ENCODE measurements around the gene ST3GAL4.
"Not testable (repeated sequence)": the region's sequence is repeated elsewhere in the genome, so short reads cannot be mapped to it uniquely, and the experiment has no call there.

Gene ST3GAL4

DNA sequence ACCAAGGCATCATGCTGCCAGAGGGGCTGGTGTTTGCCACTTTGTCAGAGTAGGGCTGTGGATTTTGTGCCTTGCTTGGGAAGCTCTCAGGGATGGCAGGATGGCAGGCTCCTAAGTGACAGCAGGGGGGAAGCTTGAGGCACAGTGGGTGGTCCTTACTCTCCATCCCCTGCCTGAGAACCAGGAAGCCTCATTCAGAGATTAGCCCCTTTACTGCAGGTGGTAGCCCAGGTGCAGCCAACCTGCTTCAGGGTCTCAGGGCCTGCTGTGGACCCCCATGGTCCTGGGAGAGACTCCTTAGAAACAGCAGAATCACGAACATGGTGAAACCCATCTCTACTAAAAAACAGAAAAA lies 8.9 kb upstream of the ST3GAL4 start:
- no peak for DNase-seq (ENCODE audit: low spot score)

DNA sequence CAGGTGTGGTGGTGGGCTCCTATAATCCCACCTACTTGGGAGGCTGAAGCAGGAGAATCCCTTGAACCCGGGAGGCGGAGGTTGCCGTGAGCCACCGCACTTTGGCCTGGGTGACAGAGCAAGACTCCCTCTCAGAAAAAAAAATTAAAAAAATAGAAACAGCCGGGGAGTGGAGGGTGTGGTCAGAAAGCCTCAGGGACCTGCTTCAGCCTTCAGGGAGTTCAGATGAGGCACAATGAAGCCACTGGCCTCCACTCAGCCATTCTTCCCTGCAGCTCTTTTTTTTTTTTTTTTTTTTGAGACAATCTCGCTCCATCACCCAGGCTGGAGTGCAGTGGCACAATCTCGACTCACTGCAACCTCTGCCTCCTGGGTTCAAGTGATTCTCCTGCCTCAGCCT lies 8.5 kb upstream of the ST3GAL4 start:
- not testable (repeated sequence) for DNase-seq (ENCODE audit: low spot score)

DNA sequence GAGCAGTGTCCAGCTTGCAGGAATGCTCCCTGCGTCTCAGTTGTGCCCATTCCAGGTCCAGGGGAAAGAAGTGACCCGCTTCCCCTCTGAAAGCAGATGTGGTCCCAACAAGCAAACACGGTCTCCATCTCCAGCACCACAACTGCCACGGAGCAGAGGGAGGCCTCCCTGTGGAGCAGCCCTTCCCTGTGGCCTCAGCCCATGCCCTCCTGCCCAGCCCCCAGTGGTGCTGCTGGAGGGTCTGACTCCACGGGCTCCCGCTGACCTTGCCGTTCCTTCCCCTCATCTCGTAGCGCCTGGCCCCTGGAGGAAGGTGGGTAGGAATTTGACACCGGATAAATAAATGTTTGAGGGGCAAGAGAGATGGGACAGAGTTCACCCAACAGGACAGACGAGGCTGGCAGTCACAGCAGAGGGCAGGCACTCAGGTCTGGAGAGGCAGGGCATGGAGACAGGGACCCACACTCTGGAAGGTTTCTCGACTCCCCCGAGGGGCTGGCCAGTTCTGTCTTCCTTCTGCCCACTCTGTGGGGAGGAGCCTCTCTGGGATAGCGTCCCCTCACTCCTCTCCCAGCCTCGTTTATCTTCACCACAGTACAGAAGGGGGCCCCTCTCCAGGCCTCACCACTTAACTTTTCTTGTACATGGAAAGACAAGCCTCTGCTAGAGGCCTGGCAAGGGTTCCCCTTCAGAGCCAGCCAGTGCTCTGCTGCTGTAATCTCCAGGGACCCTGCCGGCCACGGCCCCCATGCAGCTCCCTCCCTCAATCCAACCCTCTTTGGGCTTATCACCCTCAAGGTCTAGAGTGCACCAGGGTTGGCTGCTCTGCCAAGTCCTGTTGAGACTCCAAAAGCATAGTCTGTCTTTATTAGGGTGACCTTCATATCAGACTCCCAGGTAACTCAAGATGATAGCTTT lies 7.5 kb upstream of the ST3GAL4 start:
- no peak for DNase-seq (ENCODE audit: low spot score)

DNA sequence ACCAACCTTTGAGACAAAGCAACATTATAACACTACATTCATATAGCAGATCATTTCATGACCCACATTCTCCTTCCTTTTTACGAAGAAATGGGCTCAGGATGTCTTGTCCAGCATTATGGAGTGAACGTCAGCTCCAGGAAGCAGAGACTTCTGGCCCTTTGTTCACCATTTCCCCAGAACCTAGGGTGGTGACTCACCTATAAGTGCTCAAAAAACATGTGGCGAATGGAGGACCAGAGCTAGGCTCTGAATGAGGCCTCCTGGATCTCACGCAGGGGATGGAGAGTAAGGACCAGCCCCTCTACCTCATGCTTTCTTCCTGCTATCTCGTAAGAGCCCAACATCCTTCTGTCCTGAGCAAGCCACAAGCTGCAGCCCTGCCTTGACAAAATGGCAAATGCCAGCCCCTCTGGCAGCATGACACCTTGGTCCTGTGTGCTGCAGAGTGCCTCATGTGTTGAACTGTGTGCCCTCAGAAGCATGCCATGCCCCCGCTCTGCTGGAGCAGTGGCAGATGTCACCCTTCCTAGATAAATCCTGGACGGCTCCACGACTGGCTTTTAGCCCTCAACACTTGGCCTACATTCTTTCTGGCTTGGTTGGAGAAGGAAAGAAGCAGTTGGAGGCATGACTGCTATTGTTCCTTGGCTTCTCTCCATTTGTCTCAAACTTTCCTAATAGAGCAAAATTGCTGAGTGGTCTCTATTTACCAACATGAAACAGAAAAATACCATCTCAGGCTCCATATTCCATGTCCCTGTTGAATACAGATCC lies 6.5 kb upstream of the ST3GAL4 start:
- no peak for DNase-seq (ENCODE audit: low spot score)

- DNase-seq (ENCODE audit: low spot score), result no peak
Measured at GRCh38 chr11:126350836-126351235, 4.7 kb upstream of the ST3GAL4 start.

DNA sequence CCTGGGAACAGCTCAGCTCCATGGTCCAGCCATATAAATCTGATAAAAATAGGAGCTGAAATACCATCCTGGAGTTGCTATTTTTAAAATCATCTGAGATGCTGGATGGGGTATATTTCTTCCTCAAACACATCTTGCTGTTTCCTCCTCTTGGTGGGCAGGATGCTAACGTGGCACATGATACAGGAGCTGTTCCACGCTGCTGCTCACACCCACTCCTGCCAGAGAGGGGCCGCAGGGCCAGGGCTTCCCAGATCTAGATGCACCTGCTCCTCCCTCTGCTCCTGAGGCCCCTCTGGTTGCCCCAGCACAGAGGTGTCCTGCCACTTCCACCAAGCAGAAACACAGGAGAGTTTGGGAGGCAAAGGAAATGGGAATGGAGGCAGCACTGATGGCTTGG lies 3.3 kb upstream of the ST3GAL4 start:
- no peak for DNase-seq (ENCODE audit: low spot score)

- DNase-seq (ENCODE audit: low spot score), result peak; percentile 66
Measured at GRCh38 chr11:126352934-126353801, 2.3 kb upstream of the ST3GAL4 start.

DNA sequence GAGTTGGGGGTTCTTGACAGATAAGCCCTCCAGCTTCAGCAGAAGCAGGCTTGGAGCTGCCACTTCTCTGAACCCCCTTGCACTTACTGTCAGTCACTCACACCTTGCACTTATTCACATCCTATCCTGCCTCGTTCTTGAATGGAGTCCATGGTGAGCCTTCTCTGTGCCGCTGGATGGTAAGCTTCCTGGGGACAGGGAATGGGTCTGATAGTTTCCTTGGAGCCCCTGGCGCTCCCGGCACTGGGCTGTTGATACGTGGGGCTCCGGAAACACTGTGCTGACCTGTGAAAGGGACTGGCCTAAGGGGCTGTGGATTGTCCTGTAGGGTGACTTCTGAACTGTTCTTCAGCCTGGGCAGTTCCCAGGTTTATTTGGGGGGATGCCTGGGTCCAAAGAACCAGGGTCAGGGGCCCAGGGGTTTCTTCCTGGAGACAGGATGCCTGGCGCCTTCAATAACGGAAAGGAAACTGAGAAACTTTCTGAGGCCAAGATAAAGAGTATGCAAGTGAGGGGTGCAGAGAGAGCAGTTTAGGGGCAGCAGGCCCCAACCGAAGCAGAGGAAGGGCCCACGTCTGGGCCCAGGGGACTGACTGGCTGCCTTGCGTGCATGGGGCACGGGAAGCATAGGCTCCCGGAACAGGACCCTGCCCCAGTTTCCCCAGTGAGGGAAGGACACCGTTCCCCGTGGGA lies 709 bp upstream of the ST3GAL4 start:
- DNase-seq (ENCODE audit: low spot score), result no peak

DNA sequence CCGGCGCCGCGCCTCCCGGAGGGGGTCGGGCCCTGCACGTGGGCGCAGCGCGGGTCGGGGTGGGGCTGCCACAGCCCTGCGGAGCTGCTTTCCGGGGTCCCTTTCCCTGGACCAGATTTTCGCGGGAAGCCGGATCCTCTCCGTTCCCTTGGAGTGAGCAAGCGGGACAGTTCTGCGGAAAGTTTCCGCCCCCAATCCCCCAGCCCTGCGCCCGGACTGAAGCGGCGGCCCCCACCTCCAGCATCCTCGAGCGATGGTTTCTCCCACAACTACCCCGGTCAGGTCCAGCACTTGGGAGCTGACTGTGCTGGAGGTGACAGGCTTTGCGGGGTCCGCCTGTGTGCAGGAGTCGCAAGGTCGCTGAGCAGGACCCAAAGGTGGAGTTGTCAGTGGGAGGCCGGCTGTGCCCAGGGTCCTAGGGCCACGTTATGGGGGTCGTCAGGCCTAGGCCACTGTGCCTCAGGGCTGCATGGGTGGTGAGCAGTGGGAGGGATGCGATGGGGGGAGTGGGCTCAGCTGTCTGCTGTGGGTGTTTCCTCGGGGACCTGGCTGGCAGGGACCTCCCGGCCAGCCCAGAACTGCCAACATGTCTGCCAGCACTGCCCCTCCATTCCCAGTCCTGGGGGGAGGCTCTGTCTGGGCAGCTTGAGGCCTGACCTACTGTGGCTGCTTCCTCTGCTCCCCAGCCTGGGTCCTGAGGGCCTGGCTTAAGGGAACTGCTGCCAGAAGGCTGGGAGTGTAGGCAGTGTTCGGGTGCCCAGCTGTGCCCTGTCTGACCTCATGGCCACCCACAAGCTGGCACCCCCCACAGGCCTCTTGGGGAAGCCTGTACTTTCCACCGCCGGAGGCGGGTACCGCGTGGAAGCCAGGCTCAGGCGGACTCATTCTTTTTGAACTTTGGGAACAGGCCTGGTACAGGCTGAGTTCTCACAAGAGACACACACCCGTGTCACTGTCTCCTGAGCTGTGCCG lies 726 bp downstream of the ST3GAL4 start:
- peak; percentile 34 for DNase-seq (ENCODE audit: low spot score)

GRCh38 chr11:126357055-126357962 lies 1.8 kb downstream of the ST3GAL4 start:
- no peak for DNase-seq (ENCODE audit: low spot score)

DNA sequence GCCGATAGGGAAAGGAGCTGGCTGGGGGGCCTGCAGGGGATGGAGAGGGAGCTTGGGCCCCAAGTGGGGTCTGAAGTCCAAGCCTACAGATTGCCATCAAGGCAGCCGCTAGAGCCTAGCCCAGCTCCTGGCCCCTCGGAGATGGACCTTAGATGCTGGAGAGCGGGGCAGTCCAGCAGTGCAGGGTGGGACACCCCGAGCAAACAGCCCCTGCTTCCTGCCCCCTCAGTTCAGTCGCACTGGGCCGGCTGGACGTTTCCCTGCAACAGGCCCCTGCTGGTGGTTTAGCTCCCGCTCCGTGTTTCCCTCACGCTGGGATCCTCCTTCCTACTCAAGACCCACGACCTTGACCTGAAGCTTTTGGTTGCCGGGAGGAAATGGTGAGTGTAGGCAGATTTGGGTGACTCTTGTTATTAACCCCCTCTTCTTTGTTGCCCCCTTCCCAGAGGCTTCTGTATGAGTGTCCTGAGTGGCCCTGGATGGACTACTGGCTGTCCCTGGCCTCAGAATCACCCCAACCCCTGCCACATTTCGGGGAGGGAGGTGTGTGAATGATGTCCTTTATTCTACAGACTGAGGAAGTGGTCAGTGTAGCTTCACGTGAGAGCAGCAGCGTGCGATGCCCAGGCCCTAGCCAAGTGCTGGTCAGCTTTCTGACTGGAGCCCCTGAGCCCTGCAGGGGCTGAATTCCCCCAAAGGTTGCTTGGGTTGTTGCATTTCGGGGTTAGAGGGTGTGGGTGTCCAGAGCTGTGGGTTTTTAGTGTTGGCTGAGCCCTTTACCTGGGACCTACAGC lies 2.7 kb downstream of the ST3GAL4 start:
- no peak for DNase-seq (ENCODE audit: low spot score)

- no peak for DNase-seq (ENCODE audit: low spot score)
Measured at GRCh38 chr11:126358763-126359160, 3.3 kb downstream of the ST3GAL4 start.

- no peak for DNase-seq (ENCODE audit: low spot score)
Measured at GRCh38 chr11:126359431-126360048, 4.1 kb downstream of the ST3GAL4 start.

DNA sequence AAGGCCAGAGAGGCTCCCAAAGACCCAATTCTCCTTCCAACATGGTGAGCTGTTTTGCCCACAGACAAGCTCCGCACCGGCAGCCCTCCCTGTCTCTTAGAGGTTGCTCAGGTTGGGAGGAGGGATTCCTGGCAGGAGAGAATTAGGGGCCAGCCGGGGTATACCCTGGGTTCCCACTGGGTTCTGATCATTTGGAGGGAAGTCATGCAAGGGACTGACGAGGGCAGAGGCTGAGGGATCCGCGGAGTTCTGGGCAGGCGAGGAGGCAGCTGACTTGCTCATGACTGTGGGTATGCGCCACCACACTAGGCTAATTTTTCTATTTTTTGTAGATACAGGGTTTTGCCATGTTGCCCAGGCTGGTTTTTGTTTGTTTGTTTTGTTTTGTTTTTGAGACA lies 4.6 kb downstream of the ST3GAL4 start:
- DNase-seq (ENCODE audit: low spot score), result no peak

- no peak for DNase-seq (ENCODE audit: low spot score)
Measured at GRCh38 chr11:126361400-126361799, 5.9 kb downstream of the ST3GAL4 start.

DNA sequence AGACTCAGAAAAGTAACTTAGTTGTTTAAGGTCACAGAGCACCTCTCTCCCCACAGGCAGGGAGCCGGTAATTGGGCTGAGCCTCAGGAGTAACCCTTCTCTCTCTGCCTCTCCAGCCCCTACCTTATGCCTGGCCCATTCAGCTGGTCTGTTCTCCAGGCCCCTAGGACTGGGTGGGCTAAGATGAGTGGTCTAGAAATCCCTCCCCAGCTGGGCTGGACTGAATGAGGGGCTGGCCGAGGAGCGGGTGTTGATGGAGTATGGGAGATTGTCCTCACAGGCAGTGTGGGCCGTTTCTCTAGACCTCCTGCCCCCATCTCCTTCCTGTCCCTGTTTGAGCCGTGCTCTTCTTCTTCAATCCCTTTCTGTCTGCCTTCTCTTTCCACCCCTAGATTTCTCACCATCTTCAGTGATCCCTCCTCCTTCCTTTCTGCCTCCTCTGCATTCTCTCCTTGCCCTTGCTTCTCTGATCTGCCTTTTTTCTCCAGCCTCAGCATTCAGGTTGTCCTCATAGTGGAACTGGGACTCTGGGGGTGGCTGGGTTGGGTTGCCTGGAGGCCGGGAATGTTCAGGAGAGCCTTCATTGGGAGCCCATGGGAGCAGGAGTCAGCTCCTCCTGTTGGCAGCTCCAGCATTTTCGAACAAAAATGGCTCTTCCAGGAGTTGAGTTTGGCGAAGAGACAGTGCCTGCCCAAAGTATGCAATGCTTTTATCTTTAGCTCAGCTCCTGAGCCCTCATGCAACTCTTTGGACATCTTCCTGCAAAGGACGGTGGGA lies 7.6 kb downstream of the ST3GAL4 start:
- no peak for DNase-seq (ENCODE audit: low spot score)

- no peak for DNase-seq (ENCODE audit: low spot score)
Measured at GRCh38 chr11:126363706-126364248, 8.3 kb downstream of the ST3GAL4 start.

Data from kidney tubule cell (primary cell).